GM19035 (cell line): ENCODE results near the gene JARID2.

Source experiments
- ATAC-seq: cut with Tn5 transposase; IDR thresholded peaks from one replicate; pipeline ENCODE4 v1.9.1; 2021; ENCODE audit not compliant: unreplicated experiment

The JARID2 gene

GRCh38 chr6:15350386-15351083 is 104.7 kb downstream of the JARID2 start:
- no peak for ATAC-seq

DNA sequence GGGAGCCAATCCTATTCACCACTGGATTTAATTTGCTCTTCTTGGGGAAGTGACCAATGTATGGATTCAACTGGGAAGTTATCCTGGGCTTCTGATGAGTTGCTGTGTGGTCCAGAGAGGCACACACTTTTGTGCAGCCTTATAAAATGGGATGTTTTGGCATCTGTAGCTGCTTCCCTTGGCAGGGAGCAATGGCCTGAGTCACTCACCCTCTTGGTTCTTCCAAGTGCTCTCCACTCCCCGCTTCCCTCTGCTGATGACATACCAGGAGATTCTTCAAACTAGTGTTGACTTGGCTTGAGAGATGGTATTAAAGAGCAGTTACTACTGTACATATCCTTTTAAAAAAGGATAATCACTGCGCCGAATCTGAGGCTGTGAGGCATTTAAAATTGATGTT is 105.8 kb downstream of the JARID2 start:
- no peak for ATAC-seq

DNA sequence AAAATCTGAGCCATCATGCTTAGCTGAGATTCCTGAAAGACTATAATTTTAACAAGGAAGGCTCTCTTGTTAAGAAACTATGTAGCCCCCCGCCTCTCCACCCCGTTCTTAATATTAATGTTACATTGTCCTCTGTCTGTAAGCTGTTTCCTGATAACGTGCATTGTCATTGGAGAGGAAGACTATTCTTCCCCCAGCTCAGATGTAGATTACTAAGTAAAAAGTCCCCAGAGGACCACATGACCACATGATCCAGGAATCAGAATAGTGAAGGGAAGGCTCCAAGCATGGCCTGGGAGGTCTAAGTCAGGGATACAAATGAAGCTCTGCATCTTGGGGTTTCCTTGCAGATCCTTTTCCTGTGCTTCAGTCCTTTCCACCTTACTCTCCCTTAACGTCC is 106.4 kb downstream of the JARID2 start:
- ATAC-seq, result no peak

GRCh38 chr6:15352845-15353244 is 107.0 kb downstream of the JARID2 start:
- no peak for ATAC-seq

- no peak for ATAC-seq
Observed at GRCh38 chr6:15355683-15356099, 109.8 kb downstream of the JARID2 start.

GRCh38 chr6:15356179-15356578 is 110.3 kb downstream of the JARID2 start:
- ATAC-seq, result no peak

DNA sequence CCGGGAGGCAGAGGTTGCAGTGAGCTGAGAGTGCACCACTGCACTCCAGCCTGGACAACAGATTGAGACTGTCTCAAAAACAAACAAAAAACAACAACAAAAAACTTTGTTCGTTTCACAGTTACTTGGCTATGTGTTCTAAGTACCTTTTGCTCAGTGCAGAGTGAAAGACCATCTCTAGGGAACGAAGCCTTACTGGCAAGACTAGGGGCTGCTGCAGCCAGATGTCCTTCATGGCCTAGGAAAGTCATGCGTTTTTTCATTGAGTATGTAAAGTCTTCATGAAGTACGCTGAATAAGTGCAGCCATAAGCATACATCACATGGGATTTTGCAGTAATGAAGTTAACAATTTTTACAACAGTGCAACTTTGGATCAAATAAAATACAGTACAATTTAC is 111.1 kb downstream of the JARID2 start:
- no peak for ATAC-seq

GRCh38 chr6:15357782-15358181 is 111.9 kb downstream of the JARID2 start:
- no peak for ATAC-seq

DNA sequence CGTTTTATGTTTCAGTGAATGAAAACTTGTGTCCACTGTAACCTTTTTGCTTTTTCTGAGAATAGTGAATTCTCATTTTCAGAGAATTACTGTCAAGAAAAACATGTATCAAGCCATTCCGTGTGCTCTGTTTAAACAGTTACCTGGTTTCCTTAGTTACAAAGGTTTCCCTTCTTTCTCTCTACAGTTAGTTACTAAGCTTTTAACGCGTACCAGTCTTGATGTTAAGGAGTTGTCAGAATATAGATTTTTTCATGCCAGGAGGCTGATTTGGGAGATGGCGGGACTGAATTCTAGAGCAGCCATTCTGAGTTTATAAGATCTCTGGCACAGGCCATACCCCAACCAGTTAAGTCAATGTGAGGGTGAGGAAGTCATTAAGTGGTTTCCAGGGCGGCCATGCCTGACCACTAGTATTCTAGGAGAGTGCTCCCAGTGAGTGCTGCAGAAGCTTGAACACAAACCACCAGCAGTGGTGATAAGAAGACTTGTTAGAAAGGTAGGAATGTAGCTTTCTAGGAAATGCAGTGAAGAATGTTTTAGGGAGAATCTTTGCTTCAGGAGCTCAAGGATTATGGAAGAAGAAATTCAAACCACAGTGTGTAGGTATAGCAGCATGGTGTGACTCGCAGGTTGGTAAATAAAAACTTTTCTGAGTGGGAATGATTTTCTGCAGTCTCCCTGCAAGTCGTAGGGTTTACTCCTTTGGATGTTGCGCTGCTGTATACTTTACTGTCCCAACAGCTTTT is 112.9 kb downstream of the JARID2 start:
- ATAC-seq, result peak; percentile 5

GRCh38 chr6:15359335-15359862 is 113.5 kb downstream of the JARID2 start:
- ATAC-seq, result peak; percentile 58

GRCh38 chr6:15360300-15360699 is 114.4 kb downstream of the JARID2 start:
- no peak for ATAC-seq

GRCh38 chr6:15361197-15361596 is 115.3 kb downstream of the JARID2 start:
- no peak for ATAC-seq

DNA sequence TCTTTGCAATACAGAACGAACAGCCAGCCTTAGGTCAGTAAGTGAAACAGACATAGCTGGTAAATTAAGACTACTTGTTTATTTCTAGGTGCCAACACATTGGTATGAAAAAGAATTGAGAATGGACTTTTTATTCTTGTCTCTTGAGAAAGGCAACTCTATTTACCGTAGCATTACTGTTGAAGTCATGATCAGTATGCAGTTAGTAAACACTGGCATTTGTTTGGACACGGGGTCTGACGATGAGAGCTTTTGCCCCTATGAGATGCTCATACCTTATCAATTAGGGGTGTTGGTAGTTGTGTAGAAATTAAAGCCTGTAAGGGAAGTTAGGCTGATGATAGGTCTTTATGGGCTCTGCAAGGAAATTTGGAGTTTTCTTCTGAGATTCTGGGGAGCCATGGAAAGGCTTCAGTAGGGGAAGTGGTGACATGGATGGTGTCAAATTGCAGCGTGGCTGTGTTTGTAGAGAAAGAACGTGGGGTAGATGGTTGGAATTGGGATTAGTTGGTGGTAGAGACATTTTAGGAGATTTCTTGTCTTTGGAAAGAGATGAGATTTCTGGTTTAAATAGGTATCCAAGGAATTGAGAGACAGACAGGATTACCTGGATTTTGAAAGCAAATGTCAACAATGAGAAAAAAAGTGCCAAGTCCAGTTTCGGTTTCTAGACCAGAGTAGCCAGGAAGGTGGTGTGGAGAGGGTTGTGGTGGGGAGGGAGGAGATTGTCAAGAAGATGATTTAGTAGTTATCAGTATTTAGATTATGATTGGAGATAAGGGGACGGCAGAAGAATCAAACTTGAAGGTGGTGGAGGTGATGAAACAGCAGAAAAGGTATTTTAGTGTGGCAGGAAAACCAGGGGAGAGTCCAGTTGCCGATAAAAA is 116.6 kb downstream of the JARID2 start:
- no peak for ATAC-seq

DNA sequence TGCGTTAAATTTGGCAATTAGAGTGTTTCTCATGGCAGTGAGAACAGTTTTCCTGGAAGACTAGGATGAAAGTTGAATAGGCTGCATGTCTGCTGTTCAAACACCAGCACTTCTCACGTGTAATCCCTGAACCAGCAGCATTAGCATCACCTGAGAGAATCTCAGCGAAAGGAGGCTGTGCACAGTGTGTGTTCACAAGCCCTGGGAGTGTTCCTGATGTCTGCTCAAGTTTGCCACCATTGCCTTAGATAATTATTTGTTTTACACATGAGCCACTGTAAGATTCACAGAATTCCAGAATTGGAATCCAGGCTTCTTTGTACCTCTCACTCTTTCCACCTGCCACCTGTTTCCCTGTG is 117.3 kb downstream of the JARID2 start:
- ATAC-seq, result no peak

DNA sequence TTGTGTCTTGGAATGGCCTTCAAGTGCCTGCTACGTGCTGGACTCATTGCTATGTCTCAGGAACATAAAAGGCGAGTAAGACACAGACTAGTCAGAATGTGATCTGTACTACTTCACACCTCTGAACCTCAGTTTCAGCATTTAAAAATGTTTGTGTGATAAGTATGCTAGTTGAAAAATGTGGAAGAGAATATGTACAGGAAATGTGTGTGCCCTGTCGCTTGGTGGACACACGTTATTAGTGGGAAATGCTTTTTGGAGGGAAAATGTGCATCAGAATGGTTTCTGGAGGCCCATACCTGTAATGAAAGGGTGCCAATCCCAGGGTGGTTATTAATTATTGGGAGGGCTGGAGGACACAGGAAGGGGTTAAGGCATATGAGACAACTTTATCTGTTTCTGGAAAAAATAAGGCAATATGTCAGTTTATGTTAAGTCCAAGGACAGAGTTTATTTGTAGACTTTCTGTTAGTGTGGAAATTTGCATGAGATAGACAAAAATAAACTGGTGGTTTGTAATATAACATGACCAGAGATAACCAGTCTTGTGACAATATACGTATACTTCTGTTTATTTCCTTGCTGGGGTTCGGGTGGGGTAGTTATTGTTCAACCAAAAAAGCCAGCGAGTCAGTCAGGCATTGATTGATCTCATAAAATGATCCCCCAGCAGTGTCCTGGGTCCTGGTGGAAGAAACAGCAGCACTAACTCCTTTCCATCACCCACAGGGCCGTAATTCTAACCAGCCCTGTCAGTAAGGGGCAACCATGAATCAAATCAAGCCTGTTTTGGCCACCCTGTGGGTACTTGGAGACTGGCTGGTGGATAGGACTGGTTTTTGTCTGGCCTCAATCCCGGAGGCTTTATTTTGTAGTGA is 117.9 kb downstream of the JARID2 start:
- ATAC-seq, result peak; percentile 46

GRCh38 chr6:15364401-15365037 is 118.7 kb downstream of the JARID2 start:
- no peak for ATAC-seq

- no peak for ATAC-seq
Observed at GRCh38 chr6:15365273-15365687, 119.4 kb downstream of the JARID2 start.

- no peak for ATAC-seq
Observed at GRCh38 chr6:15366003-15366535, 120.2 kb downstream of the JARID2 start.

DNA sequence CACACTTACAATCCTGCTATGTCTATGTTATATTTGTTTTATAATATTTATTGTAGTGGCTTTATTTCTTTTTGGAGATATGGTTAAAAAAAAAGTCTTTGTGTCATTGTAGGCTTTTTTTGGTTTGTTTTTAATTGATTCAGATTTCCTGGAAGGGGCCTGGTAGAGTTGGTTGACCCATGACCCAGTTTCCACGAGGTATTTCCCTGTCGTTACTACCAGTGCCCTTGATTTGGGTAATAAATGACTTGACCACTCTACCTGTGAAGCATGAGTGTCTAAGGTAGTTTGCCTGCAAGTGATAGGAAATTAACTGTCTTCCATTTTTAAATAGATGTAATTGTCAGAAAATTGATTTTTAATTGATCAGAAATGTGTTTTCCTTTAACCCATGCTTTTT is 121.0 kb downstream of the JARID2 start:
- no peak for ATAC-seq

GRCh38 chr6:15368186-15368585 is 122.3 kb downstream of the JARID2 start:
- ATAC-seq, result no peak
